Bone marrow (tissue), 2 donors: ENCODE measurements around the gene CDH13.

Experiments used
- DNase-seq, 2 donors: peaks; one replicate each; lab custom pipeline; 2025; lab: John Stamatoyannopoulos, UW

CDH13 gene

DNA sequence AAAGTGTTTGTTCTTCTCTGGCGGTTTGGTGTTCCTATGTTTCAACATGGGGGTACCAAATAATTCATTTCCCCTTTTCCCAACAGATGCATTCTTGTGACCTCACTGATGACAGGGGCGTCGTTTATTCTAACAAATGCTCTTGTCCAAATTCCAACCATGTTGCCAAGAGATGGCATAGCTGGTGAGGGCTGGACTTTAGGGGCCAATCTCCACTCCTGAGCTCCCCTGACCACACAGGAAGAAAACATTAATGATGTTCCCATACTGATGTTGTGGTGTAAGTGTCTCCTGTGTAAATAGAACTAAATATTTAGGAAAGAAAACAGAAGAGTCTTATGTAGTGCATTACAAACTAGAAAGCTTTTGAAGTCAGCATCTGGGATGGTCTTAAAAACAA lies 431.6 kb downstream of the CDH13 start:
- no peak for DNase-seq

DNA sequence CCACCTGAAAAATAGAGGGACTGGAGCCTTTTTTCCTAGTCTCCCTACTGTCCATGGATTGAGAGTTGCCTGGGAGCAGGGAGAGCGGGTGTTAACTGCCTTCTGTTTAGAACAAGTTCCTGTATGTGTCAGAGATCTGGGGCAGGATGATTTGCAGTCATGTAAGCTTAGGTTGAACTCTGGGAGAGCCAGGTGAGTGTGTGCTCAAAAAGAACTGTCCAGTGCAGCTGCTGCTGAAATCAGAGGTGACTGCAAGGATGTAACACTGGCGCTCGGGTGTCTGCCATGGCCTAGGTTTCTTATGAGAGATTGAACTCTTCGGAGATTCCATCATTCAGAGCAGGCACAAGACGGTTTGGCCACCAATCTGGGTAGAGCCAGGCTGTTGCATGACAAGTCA lies 432.5 kb downstream of the CDH13 start:
- DNase-seq = no peak

DNA sequence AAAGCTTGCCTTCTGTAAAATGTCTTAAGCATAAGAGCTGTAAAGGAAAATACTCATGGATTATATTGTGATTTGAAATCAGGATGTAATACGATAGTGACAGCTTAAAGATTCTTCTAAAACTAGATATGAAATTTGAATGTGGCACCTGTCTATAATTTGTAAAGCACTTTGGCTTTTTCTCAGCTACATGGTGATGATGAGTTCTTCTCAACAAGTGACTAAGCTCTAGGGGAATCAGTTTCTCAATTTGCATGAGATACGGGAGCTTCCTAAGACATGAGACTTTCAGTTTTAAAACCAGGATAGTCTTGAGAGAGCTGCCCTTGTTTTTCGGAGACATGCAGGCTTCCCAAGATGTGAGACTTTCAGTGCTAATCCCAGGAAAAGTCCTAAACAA lies 439.2 kb downstream of the CDH13 start:
- DNase-seq = no peak

DNA sequence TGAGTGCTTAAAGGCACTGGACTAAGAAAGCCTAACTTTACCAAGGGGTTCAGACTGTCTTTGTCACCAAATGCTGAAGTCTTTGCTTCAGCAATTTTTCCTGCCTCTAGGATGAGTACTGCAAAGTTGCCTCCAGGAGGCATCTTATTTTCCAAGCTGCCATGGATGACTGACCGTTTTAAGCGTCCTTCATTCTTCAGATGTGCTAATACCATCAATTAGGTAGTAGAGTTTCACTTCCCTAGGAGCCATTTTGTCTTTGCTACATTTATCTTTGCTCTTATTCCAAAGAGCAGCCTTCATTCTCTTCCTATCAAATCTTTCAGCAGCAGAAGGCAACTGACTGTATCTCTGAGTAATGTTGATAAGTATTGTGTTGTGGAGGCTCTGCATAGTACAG lies 440.1 kb downstream of the CDH13 start:
- no peak for DNase-seq

DNA sequence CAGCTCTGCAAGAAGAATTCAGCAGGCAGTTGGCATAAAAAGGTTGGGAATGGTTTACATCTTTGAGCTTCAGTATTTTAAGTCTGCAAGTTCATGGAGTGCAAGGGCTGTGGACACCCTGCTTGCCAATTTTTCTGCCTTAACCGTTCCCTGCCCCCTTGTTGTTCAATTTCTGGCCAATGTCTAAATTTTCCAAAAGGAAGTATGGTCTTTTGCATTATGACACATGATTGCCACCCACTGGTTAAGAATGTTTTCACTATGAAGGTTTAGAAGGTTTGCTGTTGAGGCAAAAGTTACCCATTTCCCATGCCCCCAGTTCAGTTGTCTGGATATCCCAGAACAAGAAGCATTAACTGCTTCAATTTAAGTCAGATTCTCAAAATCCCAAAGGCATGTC lies 441.9 kb downstream of the CDH13 start:
- DNase-seq = no peak

DNA sequence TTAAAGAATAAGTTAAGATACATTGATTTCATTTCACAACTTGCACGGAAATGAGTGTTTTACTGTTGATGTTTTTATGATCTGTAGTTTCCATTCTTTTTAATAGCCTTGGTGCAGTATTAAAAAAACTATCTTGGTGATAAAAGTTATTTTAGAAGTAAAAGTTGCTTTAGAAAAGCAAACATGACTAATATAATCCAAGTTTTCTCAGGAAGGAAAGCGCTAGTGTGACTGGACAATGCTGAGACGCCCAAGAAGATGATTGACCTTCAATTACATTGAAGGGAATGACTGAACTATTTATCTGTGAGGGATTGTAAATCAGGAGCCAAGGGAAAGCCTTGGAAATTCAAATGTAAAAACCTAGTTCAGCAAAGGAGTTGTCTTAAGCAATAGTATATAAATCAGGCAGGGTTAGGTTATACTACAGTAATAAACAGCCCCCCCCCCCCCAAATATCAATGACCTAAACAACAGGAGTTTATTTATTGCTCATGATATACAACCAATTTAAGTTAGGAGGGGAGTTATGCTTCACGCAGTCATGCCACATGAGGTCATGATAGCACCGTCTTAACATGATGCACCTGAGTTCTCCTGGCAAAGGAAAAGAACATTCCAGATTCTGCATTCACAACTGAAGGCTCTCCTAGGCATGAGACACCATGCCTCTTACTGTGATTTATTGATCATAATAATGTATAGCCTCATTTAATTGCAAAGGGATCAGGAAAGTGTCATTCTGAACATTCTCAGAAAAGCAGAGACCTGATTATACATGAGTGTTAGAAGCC lies 443.8 kb downstream of the CDH13 start:
- no peak for DNase-seq

DNA sequence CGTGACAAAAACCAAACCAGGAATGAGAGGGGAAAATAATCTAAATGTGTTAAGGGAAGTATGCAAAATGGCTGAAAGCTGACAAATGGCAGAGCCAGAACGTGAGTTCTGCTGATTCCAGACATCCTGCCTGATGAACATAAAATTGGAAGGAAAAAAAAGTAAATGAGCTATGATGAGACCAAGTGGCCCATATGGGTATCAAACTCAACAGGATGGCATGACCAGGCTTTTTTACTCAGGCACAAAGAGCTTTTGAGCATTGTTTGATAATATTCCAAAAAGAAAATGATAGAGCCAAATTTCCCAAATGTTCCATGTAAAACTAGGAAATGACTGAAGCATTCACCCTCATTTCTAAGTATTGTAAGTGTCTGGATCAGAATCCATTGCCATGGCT lies 449.2 kb downstream of the CDH13 start:
- no peak for DNase-seq

DNA sequence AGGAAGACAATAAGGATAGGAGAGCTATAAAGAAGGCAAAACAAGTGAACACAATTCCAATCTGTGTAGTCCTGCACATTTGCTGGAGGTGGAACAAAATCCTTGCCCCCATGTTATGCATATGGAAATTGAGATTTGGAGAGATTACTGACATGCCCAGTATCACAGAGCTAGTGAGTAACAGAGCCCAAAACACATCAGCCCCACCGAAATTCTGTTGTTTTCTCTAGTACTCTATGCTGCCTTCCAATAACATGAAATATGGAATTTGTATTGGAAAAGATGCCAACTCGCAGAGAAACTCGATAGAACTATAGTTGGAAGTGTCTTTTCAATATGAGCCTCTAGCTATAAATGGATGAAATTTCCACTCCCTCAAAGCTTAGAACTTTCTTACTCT lies 456.6 kb downstream of the CDH13 start:
- DNase-seq = no peak

DNA sequence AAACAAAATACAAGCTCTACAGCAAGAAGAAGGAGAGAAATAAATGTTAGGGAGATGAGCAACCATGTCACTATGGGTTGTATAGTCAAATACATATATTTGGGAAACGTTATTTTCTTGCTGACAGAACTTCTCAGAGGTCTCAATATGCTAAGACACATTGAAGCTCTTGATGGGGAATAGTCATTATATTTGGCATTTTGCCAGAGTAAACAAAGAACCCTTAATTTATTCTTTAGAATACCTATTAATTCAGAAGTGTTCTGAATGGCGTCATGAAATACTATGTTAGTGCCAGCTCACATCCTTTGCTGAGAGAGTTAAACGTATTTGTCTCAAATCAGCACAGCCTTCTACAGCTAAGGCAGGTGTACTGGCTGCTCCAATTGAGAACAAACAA lies 458.9 kb downstream of the CDH13 start:
- no peak for DNase-seq

DNA sequence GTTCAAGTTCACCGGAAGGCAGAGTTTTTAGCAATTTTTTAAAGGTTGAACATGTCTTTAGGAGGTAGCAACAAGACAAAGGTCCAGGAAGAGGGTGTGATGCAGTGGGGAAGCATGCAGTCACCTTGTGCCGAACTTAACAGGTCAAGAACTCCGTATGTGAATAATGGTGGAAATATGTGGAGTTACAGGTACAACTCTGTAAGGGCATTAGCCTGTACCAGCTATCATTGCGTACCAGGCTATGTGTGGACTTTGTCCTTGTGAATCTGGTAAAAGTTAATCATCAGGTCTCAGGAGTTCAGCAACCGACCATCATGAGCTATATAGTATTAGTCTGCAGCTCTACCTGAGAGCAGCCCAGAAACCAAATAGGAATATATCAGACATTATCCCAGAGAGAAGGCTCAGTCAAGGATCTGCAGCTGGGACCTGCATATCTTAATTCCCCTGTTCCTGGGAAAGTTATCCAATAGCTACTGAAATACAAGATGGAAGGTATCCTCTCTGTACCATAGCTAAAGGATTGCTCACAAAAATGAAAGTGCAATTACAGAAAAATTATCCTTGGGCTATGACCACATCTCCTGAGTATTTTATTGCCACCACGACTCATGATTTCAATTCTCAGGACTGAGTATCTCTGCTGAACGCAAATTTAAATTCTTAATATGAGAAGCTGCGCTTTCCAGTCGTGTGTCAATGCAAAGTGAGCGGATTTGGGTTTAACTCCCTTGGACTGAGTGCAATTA lies 469.3 kb downstream of the CDH13 start:
- no peak for DNase-seq

DNA sequence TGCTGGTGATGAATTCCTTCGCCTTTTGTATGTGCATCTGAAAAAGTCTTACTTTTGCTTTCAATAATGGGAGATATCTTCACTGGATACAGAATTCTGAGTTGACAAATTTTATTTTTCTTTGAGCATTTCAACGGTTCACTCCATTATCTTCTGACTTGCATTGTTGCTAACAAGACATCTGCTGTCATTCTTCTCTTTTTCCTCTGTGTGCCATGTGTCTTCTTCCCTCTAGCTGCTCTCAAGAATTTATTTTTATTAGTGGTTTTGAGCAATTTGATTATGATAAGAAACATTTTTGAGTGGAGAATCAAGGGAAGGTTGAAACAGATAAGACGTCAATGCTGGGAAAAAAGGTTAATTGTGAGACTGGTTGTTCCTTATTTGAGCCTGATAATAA lies 471.8 kb downstream of the CDH13 start:
- no peak for DNase-seq

DNA sequence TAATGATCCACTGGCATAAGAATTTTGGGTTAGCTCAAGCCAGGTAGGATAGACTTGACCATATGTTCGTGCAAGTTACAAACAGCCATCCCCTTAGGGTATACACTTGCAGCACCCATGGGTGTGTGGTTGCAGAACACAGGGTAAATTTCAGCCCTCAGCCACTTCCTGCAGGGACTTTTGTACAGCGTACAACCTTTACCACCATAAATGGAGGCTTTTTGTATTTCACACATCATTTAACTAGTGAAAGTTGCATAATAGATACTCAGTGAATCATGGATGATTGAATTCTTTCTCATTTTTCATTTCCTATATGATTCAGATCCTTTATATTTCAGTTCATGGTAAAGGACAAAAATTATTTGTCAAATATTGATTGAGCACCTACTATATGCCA lies 473.9 kb downstream of the CDH13 start:
- DNase-seq = no peak

DNA sequence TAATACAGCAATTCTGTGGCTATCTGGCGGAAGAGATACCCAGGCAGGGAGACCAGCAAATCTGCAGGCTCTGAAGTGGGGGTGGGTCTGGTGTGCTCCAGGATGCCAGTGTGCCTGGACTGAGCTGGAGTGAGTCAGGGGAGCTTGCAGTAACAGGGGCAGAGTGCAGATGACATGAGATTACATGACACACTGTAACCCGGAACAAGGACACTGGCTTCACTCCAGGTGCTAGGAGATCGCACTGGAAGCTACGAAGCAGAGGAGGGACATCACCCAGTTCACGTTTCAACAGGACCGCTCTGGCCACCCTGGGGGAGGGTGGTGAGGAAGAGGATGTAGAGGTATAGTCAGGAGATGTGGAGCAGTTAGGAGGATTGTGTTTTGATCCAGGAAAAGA lies 475.6 kb downstream of the CDH13 start:
- DNase-seq = no peak

DNA sequence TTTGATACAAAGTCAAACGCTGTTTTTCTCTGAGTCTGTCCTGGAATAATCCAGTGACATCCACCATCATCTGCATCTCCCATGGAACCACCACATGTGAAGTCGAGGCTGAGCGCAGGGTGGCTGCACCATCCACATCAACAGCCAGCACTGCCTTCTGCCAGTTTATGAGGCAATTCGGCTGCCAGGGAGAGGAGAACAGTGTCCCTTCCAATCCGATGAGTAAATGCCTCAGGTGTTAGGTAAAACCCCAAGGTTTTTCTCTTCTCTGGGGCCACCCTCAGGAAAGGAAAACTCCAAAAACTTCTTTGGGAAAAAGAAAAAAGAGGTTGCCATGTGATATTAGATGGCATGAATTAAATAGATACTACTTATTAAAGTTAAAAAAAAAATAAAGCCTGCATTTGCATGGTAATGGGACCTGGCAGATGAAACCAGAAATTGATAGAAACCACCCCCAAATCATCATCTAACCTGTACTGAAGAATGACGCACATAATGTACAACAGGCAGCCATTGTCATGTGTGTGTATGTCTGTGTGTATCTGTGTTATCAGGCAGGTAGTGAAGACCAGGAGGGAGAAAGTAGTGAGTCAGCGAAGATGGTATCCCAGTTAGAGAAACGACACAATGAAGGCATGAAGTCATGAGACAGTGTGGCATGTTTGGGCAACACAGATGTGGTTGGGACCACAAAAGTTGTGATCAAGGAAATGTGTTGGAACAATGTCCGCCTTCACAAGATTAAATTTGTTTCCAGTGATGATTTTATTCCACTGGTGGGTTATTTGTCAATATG lies 478.7 kb downstream of the CDH13 start:
- no peak for DNase-seq

DNA sequence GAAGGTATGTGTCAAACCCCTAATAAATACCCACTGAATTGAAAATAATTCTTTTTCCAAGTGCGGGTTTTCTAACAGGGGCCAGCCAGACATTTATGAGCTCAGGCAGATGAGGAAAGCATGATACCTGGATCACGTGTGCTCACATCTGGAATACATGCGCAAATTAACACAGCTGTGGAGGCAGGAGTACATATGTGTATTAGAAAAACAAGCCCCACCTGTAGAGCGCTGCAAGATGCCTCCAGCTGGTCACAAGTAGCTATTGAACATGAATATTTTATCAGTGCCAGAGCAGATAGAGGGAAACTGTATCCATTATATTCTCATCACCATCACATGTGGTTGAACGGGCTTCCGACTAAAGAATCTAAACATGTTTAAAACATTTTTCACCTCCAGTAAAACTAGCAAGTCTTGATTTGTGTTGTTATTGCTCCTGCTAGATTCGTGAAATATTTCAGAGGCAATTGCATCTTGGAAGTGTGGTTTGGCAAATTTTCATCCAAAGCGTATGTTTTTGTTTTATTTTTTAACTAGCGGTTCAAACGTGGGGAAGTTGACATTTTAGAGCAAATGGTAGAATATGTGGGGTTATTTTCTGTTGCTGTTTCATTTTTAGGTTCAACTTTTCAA lies 482.8 kb downstream of the CDH13 start:
- DNase-seq = no peak

DNA sequence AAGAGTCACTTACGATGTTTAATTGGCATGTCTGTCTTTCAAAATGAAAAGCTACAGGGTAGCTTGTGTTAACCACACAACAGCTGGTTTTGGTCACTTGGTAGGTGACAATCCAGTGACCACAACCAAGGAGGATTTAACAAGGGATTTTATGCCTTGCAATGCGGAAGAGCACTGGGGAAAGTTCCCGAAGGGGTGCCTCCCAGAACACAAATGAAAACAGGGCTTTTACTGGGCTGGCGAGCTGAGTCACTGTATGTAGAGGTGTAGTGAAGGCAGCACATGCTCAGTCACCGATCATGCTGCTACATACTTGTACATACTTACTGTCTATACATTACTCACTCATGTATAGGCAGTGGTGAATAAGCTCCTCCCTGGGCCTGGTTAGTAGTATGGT lies 483.5 kb downstream of the CDH13 start:
- no peak for DNase-seq

DNA sequence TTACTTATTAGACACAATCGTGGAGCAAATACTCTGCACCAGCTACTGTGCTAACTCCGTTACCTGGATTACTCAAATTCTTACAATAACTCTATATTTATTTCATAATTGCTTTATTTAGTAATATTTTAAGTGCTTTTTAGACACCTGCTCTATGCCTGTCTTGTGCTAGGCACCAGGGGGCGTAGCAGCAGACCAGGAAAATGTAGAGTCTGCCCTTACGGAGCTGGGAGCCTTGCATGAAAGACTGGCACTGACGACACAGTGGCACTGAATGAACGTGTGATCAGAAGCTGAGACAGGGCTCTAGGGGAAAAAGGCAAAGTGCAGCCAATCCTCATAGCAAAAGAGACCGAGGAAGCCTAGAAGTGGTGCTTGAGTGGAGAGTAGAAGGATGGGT lies 486.5 kb downstream of the CDH13 start:
- no peak for DNase-seq

DNA sequence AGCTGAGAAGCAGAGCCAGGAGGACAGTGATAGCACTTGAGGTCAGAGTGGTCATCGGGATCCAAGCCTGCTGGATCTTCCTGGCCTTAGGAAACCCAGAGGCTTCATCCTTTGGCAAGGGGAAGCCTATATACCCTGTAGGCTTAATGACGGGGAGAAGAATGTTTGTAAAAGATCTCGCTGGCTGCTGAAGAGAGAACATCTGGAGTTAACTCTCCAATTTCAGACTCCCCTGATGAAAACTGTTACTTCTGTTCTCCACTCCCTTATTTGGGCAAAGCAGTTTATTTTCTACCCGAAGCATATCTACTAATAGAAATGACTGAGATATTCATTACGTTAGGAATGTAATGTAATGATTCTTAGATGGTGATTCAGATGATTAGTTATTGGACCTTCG lies 487.0 kb downstream of the CDH13 start:
- no peak for DNase-seq

DNA sequence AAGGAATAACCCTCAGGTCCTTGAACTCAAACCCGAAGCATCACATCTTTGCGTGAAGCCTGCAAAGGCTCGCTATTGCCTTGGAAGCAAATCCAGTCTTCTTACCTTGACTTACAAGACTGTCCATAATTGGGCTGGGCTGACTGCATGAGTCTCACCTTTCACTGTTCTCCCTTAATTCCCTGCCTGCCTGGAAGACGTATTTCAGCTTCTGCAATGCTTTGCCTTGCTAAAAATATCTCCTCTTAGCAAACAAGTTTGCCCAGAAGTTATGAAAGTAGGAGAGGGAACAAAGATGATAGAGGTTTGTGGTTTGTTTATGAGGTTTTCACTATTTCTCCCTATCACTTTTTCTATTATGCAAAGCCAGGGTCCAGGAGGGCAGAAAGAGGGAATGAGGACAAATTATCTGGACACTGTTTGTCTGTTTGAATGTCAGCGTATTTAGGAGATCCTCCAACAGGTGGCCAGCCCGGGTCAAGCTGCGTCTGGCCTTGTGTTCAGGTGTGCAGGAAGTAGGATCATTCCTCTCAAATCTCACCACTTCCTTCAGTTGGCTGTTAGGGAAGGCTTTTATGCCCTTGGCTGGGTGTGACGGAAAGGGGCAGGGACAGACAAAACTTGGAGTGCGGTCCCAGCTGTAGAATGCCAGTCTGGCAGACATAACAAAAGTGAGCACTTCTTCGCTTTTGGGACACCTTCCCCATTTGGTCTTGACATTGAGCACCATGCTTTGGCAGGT lies 488.9 kb downstream of the CDH13 start:
- DNase-seq = no peak

DNA sequence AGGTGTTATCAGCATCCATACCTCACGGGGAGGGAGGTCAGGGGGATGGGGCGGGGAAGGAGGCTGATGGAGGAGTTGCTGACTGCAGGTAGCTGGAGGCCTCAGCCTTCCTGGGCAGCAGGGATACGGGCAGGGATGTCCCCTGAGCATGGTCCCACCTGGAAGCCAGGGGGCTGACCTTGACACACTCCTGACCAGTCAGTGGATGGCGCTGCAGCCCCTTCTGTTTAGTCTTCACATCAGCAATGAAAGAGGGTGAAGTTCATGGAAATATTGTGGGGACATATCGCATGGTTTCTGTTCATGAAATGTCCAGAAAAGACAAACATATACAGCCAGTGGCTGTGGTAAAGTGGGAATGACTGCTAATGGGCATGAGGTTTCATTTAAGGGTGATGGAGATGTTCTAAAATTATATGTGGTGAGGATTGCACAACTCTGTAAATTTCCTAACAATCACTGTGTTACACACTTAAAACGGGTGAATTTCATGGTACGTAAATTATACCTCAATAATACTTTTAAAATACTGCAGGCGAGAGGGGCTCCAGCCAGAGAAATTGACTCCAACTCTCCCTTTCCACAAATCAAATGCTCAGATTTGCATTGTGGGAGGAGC lies 489.6 kb downstream of the CDH13 start:
- no peak for DNase-seq

DNA sequence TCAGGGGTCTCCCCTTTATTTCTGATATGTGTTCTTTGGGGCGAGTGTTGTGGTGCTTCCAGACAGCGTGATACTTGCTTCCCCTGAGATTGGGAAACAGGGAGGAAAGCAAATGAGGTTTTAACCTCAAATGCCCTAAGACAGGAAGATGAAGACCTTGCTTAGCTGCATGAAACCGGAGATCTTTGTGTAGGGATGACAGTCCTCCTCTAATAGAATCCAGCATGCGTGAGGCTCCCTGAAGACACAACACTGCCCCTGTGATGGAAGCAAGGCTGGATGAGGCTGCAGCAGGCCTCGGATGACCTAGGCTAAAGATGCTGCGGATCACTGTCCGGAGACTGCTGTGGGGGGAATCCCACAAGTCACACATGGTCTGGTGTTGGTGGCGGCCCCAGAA lies 491.0 kb downstream of the CDH13 start:
- DNase-seq = no peak
